SK-N-SH treated with all-trans-retinoic acid at 6 μM for 48 hours (cell line): Measurements from ENCODE around the gene USP13.

Experiments
- ARNTL ChIP-seq: fragments of 450-650 bp; formaldehyde crosslinking; IDR thresholded peaks from 2 replicates; pipeline ENCODE4 v1.5.0; 2020; ENCODE audit warnings: low read depth, mild to moderate bottlenecking, moderate library complexity, borderline replicate concordance
- BACH2 ChIP-seq: fragments of 250-450 bp; sonication (Bioruptor Pico); IDR thresholded peaks from 2 replicates; pipeline ENCODE4 v1.9.0; 2021; ENCODE audit warnings: mild to moderate bottlenecking, borderline replicate concordance
- ESRRG ChIP-seq: fragments of 250-450 bp; sonication (Bioruptor Pico); IDR thresholded peaks from 2 replicates; pipeline ENCODE4 v1.6.1; 2021; ENCODE audit warnings: mild to moderate bottlenecking
- GLIS3 ChIP-seq: fragments of 250-450 bp; sonication (Bioruptor Pico); IDR thresholded peaks from 2 replicates; pipeline ENCODE4 v1.5.0; 2020; ENCODE audit warnings: mild to moderate bottlenecking, moderate library complexity
- ISL1 ChIP-seq: fragments of 250-450 bp; sonication (Bioruptor Pico); IDR thresholded peaks from 2 replicates; pipeline ENCODE4 v2.1.2; 2022; ENCODE audit warnings: mild to moderate bottlenecking, moderate library complexity
- PATZ1 ChIP-seq: fragments of 250-450 bp; sonication (Bioruptor Pico); IDR thresholded peaks from 2 replicates; pipeline ENCODE4 v1.8.0; 2020; ENCODE audit warnings: mild to moderate bottlenecking, moderate library complexity, borderline replicate concordance
- POU6F1 ChIP-seq: fragments of 250-450 bp; sonication (Bioruptor Pico); IDR thresholded peaks from 2 replicates; pipeline ENCODE4 v1.8.0; 2021; ENCODE audit warnings: low read depth, mild to moderate bottlenecking, moderate library complexity, borderline replicate concordance
- RARB ChIP-seq: fragments of 250-450 bp; sonication (Bioruptor Pico); IDR thresholded peaks from 2 replicates; pipeline ENCODE4 v1.8.0; 2021; ENCODE audit warnings: mild to moderate bottlenecking, moderate library complexity
- TSHZ2 ChIP-seq: fragments of 250-450 bp; sonication (Bioruptor Pico); IDR thresholded peaks from 2 replicates; pipeline ENCODE4 v1.5.0; 2020; ENCODE audit warnings: mild to moderate bottlenecking, moderate library complexity
- ZFP3 ChIP-seq: fragments of 250-450 bp; sonication (Bioruptor Pico); IDR thresholded peaks from 2 replicates; pipeline ENCODE4 v1.5.0; 2020; ENCODE audit warnings: mild to moderate bottlenecking, moderate library complexity
- ZNF565 ChIP-seq: fragments of 450-650 bp; formaldehyde crosslinking; conservative IDR thresholded peaks from 2 replicates; pipeline ENCODE4 v1.5.0; 2020; ENCODE audit warnings: low read depth, mild to moderate bottlenecking, moderate library complexity

GRCh38 chr3:179653096-179653797, 407 bp downstream of the USP13 start:
- TF ChIP-seq BACH2 (no peak), TSHZ2 (CRISPR knock-in tag) (no peak), ARNTL (CRISPR knock-in tag) (no peak), ZFP3 (CRISPR knock-in tag) (peak; percentile 84; the same call in 1 of the 2 replicates), ZNF565 (CRISPR knock-in tag) (no peak), POU6F1 (CRISPR knock-in tag) (no peak), PATZ1 (CRISPR knock-in tag) (no peak), ISL1 (CRISPR knock-in tag) (no peak), RARB (no peak), ESRRG (CRISPR knock-in tag) (no peak), GLIS3 (CRISPR knock-in tag) (no peak)
